Measurements from ENCODE around the gene HOXA6. TPM values are rescaled to one million over a fixed set of nuclear protein-coding genes. Genes with fewer than 3 reads are reported as not detected.
A peak's percentile ranks its signal among the peaks of the same experiment; 100 is the strongest.

HOXA6 gene
- total and polyA plus RNA-seq, 9 of the 15 experiments (the other 6 are each of a cell fraction or from before 2014, with no cell fraction given), result not detected

- peaks cover 0 to 15% of the 10 kb centered on the region in 2 experiments; a peak in 2 of 5 replicates for H3K4me1 ChIP-seq (replicated peaks in 1 of 2; ENCODE audit: control insufficient read depth in 2 of 2, insufficient read depth in 2 of 2, low read length in 2 of 2)
- DNase-seq (ENCODE audit: extremely low read depth in 1 of 4, low spot score in 3 of 4), result no peak
- FAIRE-seq, result no peak
- H3K27me3 ChIP-seq (ENCODE audit: control insufficient read depth in 2 of 2, insufficient read depth in 2 of 2, low read length in 2 of 2), result peaks cover 46 to 90% of the 10 kb centered on the region in 2 experiments
- no peak within 1 kb of the TSS for H2AFZ ChIP-seq (ENCODE audit: low read depth, low read length)
- no peaks in the 10 kb centered on the region for H3K79me2 ChIP-seq (ENCODE audit: control insufficient read depth, insufficient read depth, low read length)
- H3K9ac ChIP-seq (ENCODE audit: insufficient read depth in 1 of 2, low read depth in 2 of 2, low read length in 2 of 2), result no peak within 1 kb of the TSS
- no peak within 1 kb of the TSS for H3K4me2 ChIP-seq (ENCODE audit: insufficient read depth, low read length)
- H3K36me3 ChIP-seq (ENCODE audit: control insufficient read depth, insufficient read depth, low read length), result no peaks in the 10 kb centered on the region
- no peaks in the 10 kb centered on the region for H3K9me1 ChIP-seq (ENCODE audit: control insufficient read depth, insufficient read depth, low read length)
- BruUV-seq (replicated peaks), result no TSS peak
- 0 out of 2 replicates have a peak, but pooled peaks have one; percentile 19 for TF ChIP-seq ZBTB40 (IDR thresholded peaks at IDR 0.05)
- TF ChIP-seq ZBTB40 (CRISPR knock-in tag; IDR thresholded peaks at IDR 0.05), result no peak
- TF ChIP-seq ZNF408 (CRISPR knock-in tag; IDR thresholded peaks at IDR 0.05; ENCODE audit: low read depth), result no peak
- no peaks in the 10 kb centered on the region for H3K9me3 ChIP-seq (replicated peaks; ENCODE audit: control insufficient read depth, insufficient read depth, low read depth, low read length)
- in situ Hi-C loops (cut with MboI), result loop anchor here (25.0 kb wide), 3 partner anchors 640 to 1265 kb away; no protein-coding TSS in a partner anchor
- intact Hi-C loops (cut with micrococcal nuclease), result no loop called here
- 8% methylated on average over 46 of the region's 53 CpGs for WGBS (ENCODE audit: insufficient coverage, low coverage, missing lambda C conversion rate)
- no peak for ATAC-seq
- H3K27ac ChIP-seq (ENCODE audit: extremely low read depth, low read depth, low read length), result no peak within 1 kb of the TSS; the same call in 2 of the 3 replicates
- POLR2A ChIA-PET, result no interaction called here
- no peaks in the 10 kb centered on the region for H4K20me1 ChIP-seq (replicated peaks; ENCODE audit: control insufficient read depth, insufficient read depth, low read length)
- CTCF ChIA-PET (ENCODE audit: low intra/inter-chr PET ratio), result interaction anchor here (0.7 kb wide), 1 partner anchor 234 kb away, joined by 3 read pairs; no protein-coding TSS in a partner anchor
- no peak within 1 kb of the TSS for H3K4me3 ChIP-seq
Observed at GRCh38 chr7:27151931-27152815, 4.6 kb upstream of the HOXA6 start, which contains the start of gene HOXA3. HOXA3 (minus strand) TSS chr7:27152583; CDS start chr7:27110640, 41,943 bp downstream.
